Colon (tissue), 2 donors: ENCODE measurements around the gene RPS6KA2.
"Not testable (repeated sequence)": the region's sequence is repeated elsewhere in the genome, so short reads cannot be mapped to it uniquely, and the experiment has no call there.

Experiments used
- FAIRE-seq: peaks from 2 replicates; lab custom pipeline; 2012; peaks lifted over from hg19 to GRCh38; lab: Jason Lieb, UNC
- donor health status: control.
- donor health status: control.

The RPS6KA2 gene

GRCh38 chr6:166635013-166635970 is 8.2 kb upstream of the RPS6KA2 start:
- FAIRE-seq = no peak

- not testable (repeated sequence) for FAIRE-seq
Measured at GRCh38 chr6:166634581-166634980, 7.5 kb upstream of the RPS6KA2 start.

GRCh38 chr6:166633732-166634535 is 6.9 kb upstream of the RPS6KA2 start:
- no peak for FAIRE-seq

- FAIRE-seq = no peak
Measured at GRCh38 chr6:166632731-166633130, 5.7 kb upstream of the RPS6KA2 start.

- no peak for FAIRE-seq
Measured at GRCh38 chr6:166630462-166630861, 3.4 kb upstream of the RPS6KA2 start.

- FAIRE-seq = no peak
Measured at GRCh38 chr6:166629628-166630027, 2.6 kb upstream of the RPS6KA2 start.

GRCh38 chr6:166627875-166628801 is 1.1 kb upstream of the RPS6KA2 start:
- FAIRE-seq = no peak

- FAIRE-seq = no peak
Measured at GRCh38 chr6:166626177-166627032, 646 bp downstream of the RPS6KA2 start.

GRCh38 chr6:166625356-166625755 is 1.7 kb downstream of the RPS6KA2 start:
- FAIRE-seq = no peak

GRCh38 chr6:166624275-166624674 is 2.8 kb downstream of the RPS6KA2 start:
- no peak for FAIRE-seq

- no peak for FAIRE-seq
Measured at GRCh38 chr6:166623318-166623717, 3.7 kb downstream of the RPS6KA2 start.

- no peak for FAIRE-seq
Measured at GRCh38 chr6:166621114-166621540, 5.9 kb downstream of the RPS6KA2 start.

GRCh38 chr6:166620478-166621113 is 6.5 kb downstream of the RPS6KA2 start:
- FAIRE-seq = no peak

GRCh38 chr6:166619912-166620311 is 7.1 kb downstream of the RPS6KA2 start:
- FAIRE-seq = no peak

GRCh38 chr6:166618866-166619761 is 7.9 kb downstream of the RPS6KA2 start:
- FAIRE-seq = no peak

- no peak for FAIRE-seq
Measured at GRCh38 chr6:166618251-166618650, 8.8 kb downstream of the RPS6KA2 start.

- no peak for FAIRE-seq
Measured at GRCh38 chr6:166617359-166617758, 9.7 kb downstream of the RPS6KA2 start.

GRCh38 chr6:166616261-166617238 is 10.5 kb downstream of the RPS6KA2 start:
- FAIRE-seq = no peak
